ENCODE data around the gene HTR3A.
A peak's percentile ranks its signal among the peaks of the same experiment; 100 is the strongest.

Gene HTR3A

DNA sequence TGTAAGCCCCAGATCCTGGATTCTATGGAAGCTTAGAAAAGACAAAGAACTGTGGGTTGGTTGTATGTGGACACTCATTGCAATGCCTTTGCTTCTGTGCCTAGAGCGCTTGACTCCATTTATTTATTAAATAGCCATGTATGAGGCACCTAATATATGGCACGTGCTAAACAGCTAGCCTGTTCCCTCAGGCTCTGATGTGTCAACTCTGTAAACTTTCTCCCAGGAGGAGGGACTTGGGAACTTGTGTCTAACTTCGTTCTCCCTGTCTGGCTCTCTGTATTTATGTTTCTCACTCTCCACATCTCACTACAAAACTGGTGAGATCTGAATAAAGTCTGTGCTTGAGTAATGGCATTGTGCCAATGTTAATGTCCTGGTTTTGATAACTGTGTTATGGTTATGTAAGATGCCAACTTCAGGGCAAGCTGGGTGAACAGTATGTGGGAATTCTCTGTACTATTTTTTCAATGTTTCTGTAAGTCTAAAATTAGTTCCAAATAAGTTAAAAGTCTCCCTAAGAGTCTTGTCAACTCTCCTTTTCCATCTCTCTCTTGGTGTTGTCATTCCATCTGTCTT, 50.5 kb downstream of the HTR3A start:
- H3K27me3 ChIP-seq (ENCODE audit: control insufficient read depth, insufficient read depth, low read length), result peaks cover 72% of the 10 kb centered on the region
- H3K9me3 ChIP-seq (replicated peaks; ENCODE audit: low read length), result no peaks in the 10 kb centered on the region
- no peak overlapping the region for H3K4me3 ChIP-seq (ENCODE audit: low read length)
- no peaks in the 10 kb centered on the region for H3K36me3 ChIP-seq (ENCODE audit: insufficient read depth, low read length)
- H3K4me2 ChIP-seq (ENCODE audit: low read length), result no peak overlapping the region
- no peak overlapping the region for H3K9ac ChIP-seq (ENCODE audit: low read depth, low read length)
- H3K4me1 ChIP-seq (ENCODE audit: control insufficient read depth, insufficient read depth, low read length), result no peaks in the 10 kb centered on the region

- Histone ChIP-seq H3K9ac (ENCODE audit: low read depth, low read length) (no peak overlapping the region), H3K4me2 (ENCODE audit: low read length) (no peak overlapping the region), H3K36me3 (ENCODE audit: insufficient read depth, low read length) (no peaks in the 10 kb centered on the region), H3K9me3 (replicated peaks; ENCODE audit: low read length) (no peaks in the 10 kb centered on the region), H3K27me3 (ENCODE audit: control insufficient read depth, insufficient read depth, low read length) (peaks cover 72% of the 10 kb centered on the region), H3K4me1 (ENCODE audit: control insufficient read depth, insufficient read depth, low read length) (peaks cover 2% of the 10 kb centered on the region), H3K4me3 (ENCODE audit: low read length) (no peak overlapping the region)
These were observed 51.4 kb downstream of the HTR3A start for GRCh38 chr11:114026355-114026754.

- no peak overlapping the region for H3K4me2 ChIP-seq (ENCODE audit: low read length)
- no peaks in the 10 kb centered on the region for H3K36me3 ChIP-seq (ENCODE audit: insufficient read depth, low read length)
- H3K4me1 ChIP-seq (ENCODE audit: control insufficient read depth, insufficient read depth, low read length), result peaks cover 8% of the 10 kb centered on the region
- peaks cover 72% of the 10 kb centered on the region for H3K27me3 ChIP-seq (ENCODE audit: control insufficient read depth, insufficient read depth, low read length)
- H3K4me3 ChIP-seq (ENCODE audit: low read length), result no peak overlapping the region
- H3K9me3 ChIP-seq (replicated peaks; ENCODE audit: low read length), result no peaks in the 10 kb centered on the region
- no peak overlapping the region for H3K9ac ChIP-seq (ENCODE audit: low read depth, low read length)
These were observed 52.5 kb downstream of the HTR3A start for GRCh38 chr11:114027391-114027790.

DNA sequence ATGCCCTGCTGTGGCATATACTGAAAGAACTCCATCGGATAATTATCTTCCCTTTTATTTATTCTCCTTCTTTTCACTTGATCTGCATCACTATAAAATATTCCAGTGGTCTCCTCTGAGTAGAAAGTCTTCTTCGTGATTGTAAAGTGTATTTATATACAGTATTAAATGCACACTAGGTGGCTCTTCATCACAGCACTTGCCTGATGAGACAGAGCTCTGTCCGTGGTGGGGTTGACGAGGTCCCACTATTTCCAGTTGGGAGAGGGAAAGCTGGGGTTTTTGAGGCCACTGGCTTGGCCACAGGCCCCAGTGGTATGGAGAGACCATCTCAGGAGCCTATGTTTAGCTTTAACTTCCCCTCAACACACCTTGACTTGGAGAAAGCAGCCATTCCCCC, 53.0 kb downstream of the HTR3A start:
- H3K27me3 ChIP-seq (ENCODE audit: control insufficient read depth, insufficient read depth, low read length), result peaks cover 68% of the 10 kb centered on the region
- H3K9ac ChIP-seq (ENCODE audit: low read depth, low read length), result no peak overlapping the region
- H3K4me3 ChIP-seq (ENCODE audit: low read length), result no peak overlapping the region
- peaks cover 8% of the 10 kb centered on the region for H3K4me1 ChIP-seq (ENCODE audit: control insufficient read depth, insufficient read depth, low read length)
- no peaks in the 10 kb centered on the region for H3K36me3 ChIP-seq (ENCODE audit: insufficient read depth, low read length)
- H3K9me3 ChIP-seq (replicated peaks; ENCODE audit: low read length), result no peaks in the 10 kb centered on the region
- no peak overlapping the region for H3K4me2 ChIP-seq (ENCODE audit: low read length)

GRCh38 chr11:114031246-114031966, 56.5 kb downstream of the HTR3A start:
- peak overlapping the region; percentile 32 for H3K4me3 ChIP-seq (ENCODE audit: low read length)
- no peaks in the 10 kb centered on the region for H3K9me3 ChIP-seq (replicated peaks; ENCODE audit: low read length)
- peaks cover 42% of the 10 kb centered on the region for H3K27me3 ChIP-seq (ENCODE audit: control insufficient read depth, insufficient read depth, low read length)
- peak overlapping the region; percentile 52 for H3K4me2 ChIP-seq (ENCODE audit: low read length)
- peaks cover 15% of the 10 kb centered on the region for H3K4me1 ChIP-seq (ENCODE audit: control insufficient read depth, insufficient read depth, low read length)
- H3K36me3 ChIP-seq (ENCODE audit: insufficient read depth, low read length), result no peaks in the 10 kb centered on the region
- H3K9ac ChIP-seq (ENCODE audit: low read depth, low read length), result peak overlapping the region; percentile 2

GRCh38 chr11:114031967-114032320, 57.0 kb downstream of the HTR3A start:
- H3K9ac ChIP-seq (ENCODE audit: low read depth, low read length), result peak overlapping the region; percentile 2

DNA sequence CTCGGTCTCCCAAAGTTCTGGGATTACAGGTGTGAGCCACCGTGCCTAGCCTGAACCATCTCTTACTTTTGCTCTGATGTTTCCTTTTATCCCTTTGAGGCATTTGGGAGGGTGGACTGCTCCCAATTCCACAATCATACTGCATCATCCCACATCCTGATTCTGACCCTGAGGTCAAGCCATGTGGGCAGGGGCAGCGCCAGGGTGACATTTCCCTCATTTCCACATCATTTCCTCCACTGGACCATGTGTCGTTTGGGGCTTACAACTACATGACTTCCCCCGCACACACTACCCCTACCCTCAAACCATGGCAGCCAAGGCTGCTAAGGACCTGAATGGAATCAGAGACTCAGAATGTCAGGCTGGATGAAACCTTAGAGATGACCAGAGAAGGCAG, 58.2 kb downstream of the HTR3A start:
- Histone ChIP-seq H3K36me3 (ENCODE audit: insufficient read depth, low read length) (no peaks in the 10 kb centered on the region), H3K9ac (ENCODE audit: low read depth, low read length) (no peak overlapping the region), H3K4me1 (ENCODE audit: control insufficient read depth, insufficient read depth, low read length) (peaks cover 22% of the 10 kb centered on the region), H3K4me2 (ENCODE audit: low read length) (no peak overlapping the region), H3K4me3 (ENCODE audit: low read length) (no peak overlapping the region), H3K27me3 (ENCODE audit: control insufficient read depth, insufficient read depth, low read length) (peaks cover 28% of the 10 kb centered on the region), H3K9me3 (replicated peaks; ENCODE audit: low read length) (no peaks in the 10 kb centered on the region)

More at GRCh38 chr11:114031967-114032320, 57.0 kb downstream of the HTR3A start:
- peaks cover 37% of the 10 kb centered on the region for H3K27me3 ChIP-seq (ENCODE audit: control insufficient read depth, insufficient read depth, low read length)
- H3K4me2 ChIP-seq (ENCODE audit: low read length), result peak overlapping the region; percentile 52
- no peak overlapping the region for H3K4me3 ChIP-seq (ENCODE audit: low read length)
- H3K9me3 ChIP-seq (replicated peaks; ENCODE audit: low read length), result no peaks in the 10 kb centered on the region
- no peaks in the 10 kb centered on the region for H3K36me3 ChIP-seq (ENCODE audit: insufficient read depth, low read length)
- H3K4me1 ChIP-seq (ENCODE audit: control insufficient read depth, insufficient read depth, low read length), result peaks cover 21% of the 10 kb centered on the region

- Histone ChIP-seq H3K4me2 (ENCODE audit: low read length) (no peak overlapping the region), H3K36me3 (ENCODE audit: insufficient read depth, low read length) (no peaks in the 10 kb centered on the region), H3K9me3 (replicated peaks; ENCODE audit: low read length) (no peaks in the 10 kb centered on the region), H3K4me1 (ENCODE audit: control insufficient read depth, insufficient read depth, low read length) (peaks cover 22% of the 10 kb centered on the region), H3K4me3 (ENCODE audit: low read length) (no peak overlapping the region), H3K9ac (ENCODE audit: low read depth, low read length) (no peak overlapping the region), H3K27me3 (ENCODE audit: control insufficient read depth, insufficient read depth, low read length) (peaks cover 23% of the 10 kb centered on the region)
These were observed 58.7 kb downstream of the HTR3A start for GRCh38 chr11:114033572-114033971.

DNA sequence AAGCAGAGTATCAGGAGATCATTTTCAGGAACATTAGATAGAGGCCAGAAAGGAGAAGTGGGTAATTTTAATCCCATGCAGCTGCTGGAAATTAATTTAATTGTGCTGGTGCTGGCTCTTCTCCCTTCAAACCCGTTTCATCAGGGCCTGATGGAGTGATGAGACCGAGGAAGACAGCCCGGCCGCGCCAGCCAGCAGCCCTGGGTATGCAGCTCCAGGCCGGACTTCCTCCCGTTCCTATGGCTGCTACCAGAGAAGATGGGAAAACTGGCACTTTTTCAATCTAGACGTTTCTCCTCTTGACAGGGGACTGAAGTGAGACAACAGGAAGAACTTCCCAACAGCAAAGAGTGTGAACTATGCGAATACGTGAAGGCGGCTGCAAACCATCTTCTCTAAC, 60.0 kb downstream of the HTR3A start:
- H3K27me3 ChIP-seq (ENCODE audit: control insufficient read depth, insufficient read depth, low read length), result peaks cover 9% of the 10 kb centered on the region
- H3K4me1 ChIP-seq (ENCODE audit: control insufficient read depth, insufficient read depth, low read length), result peaks cover 22% of the 10 kb centered on the region

DNA sequence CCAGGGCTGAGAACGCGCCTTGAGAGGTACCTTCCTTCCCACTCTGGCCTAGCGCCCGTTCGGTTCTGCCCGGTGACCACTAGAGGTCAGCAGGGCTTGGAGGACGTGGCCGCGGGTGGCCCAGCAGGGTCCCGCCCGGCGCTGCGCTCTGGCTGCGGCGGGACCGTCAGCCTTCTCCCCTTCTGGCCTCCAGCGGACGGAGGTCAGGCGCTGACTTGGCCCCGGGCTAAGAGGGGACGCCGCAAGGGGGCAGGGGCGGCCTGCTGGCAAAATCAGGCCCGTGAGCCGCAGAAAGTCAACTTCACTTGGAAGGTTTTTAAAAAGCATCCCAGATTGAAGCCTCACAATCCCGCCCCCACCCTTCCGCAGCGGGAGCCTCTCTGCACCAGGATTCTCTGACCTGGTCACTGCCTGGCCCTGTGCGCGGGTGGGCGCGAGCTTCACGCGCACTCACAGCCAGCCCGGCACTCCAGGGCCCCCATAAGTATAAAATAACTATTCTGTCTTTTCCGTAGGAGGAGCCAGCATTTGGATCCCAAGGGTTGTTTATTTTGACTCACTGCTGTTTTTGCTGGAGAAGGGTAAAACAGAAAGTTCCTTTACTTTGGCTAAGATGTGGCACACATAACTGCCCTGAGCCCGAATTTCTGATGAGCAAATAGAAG, 61.4 kb downstream of the HTR3A start:
- Histone ChIP-seq H3K9ac (ENCODE audit: low read depth, low read length) (peak overlapping the region; percentile 76), H3K9me3 (replicated peaks; ENCODE audit: low read length) (no peaks in the 10 kb centered on the region), H3K4me3 (ENCODE audit: low read length) (peak overlapping the region; percentile 65), H3K27me3 (ENCODE audit: control insufficient read depth, insufficient read depth, low read length) (no peaks in the 10 kb centered on the region), H3K36me3 (ENCODE audit: insufficient read depth, low read length) (no peaks in the 10 kb centered on the region), H3K4me1 (ENCODE audit: control insufficient read depth, insufficient read depth, low read length) (peaks cover 31% of the 10 kb centered on the region), H3K4me2 (ENCODE audit: low read length) (peak overlapping the region; percentile 87)

More for the DNA sequence above, 60.0 kb downstream of the HTR3A start:
- Histone ChIP-seq H3K9ac (ENCODE audit: low read depth, low read length) (no peak overlapping the region), H3K4me3 (ENCODE audit: low read length) (no peak overlapping the region), H3K9me3 (replicated peaks; ENCODE audit: low read length) (no peaks in the 10 kb centered on the region), H3K36me3 (ENCODE audit: insufficient read depth, low read length) (no peaks in the 10 kb centered on the region), H3K4me2 (ENCODE audit: low read length) (no peak overlapping the region)

- peaks cover 25% of the 10 kb centered on the region for H3K4me1 ChIP-seq (ENCODE audit: control insufficient read depth, insufficient read depth, low read length)
- H3K27me3 ChIP-seq (ENCODE audit: control insufficient read depth, insufficient read depth, low read length), result no peaks in the 10 kb centered on the region
- peak overlapping the region; percentile 76 for H3K9ac ChIP-seq (ENCODE audit: low read depth, low read length)
- H3K4me2 ChIP-seq (ENCODE audit: low read length), result peak overlapping the region; percentile 87
- no peaks in the 10 kb centered on the region for H3K36me3 ChIP-seq (ENCODE audit: insufficient read depth, low read length)
- H3K9me3 ChIP-seq (replicated peaks; ENCODE audit: low read length), result no peaks in the 10 kb centered on the region
- peak overlapping the region; percentile 65 for H3K4me3 ChIP-seq (ENCODE audit: low read length)
These were observed 62.0 kb downstream of the HTR3A start for GRCh38 chr11:114036958-114037357.
